ENCODE measurements around the gene NCF4. TPM values are rescaled to one million over a fixed set of nuclear protein-coding genes. Genes with fewer than 3 reads are reported as not detected.

NCF4 gene
- total RNA-seq, 1 experiment from 2014 or later, result not detected

GRCh38 chr22:36912694-36913426, 52.1 kb downstream of the NCF4 start:
- DNase-seq (ENCODE audit: low read depth, low spot score) (no peak), ATAC-seq (no peak)
- CTCF ChIA-PET, result no interaction called here
- Histone ChIP-seq H3K4me3 (ENCODE audit: low read depth in 2 of 2, low read length in 2 of 2) (no peak overlapping the region), H3K4me1 (ENCODE audit: control insufficient read depth, insufficient read depth, low read length) (no peaks in the 10 kb centered on the region), H3K27me3 (ENCODE audit: control insufficient read depth, insufficient read depth, low read length) (no peaks in the 10 kb centered on the region), H3K9me3 (ENCODE audit: control insufficient read depth, insufficient read depth, low read depth, low read length) (no peaks in the 10 kb centered on the region), H3K27ac (ENCODE audit: low read length) (no peak overlapping the region), H3K36me3 (ENCODE audit: control insufficient read depth, insufficient read depth, low read length) (no peaks in the 10 kb centered on the region)
- BruUV-seq (replicated peaks), result no TSS peak
- intact Hi-C loops (cut with micrococcal nuclease; ENCODE audit: unreplicated experiment) (no loop called here), in situ Hi-C loops (cut with HindIII; ENCODE audit: low pct_unique_long_range_greater_than_20kb, low sequenced_read_pairs) (no loop called here)
- TF ChIP-seq CTCF (IDR thresholded peaks at IDR 0.05), result no peak
- TF ChIP-seq TCF7L2 (IDR thresholded peaks at IDR 0.05; ENCODE audit: low read depth, low read length), result no peak
- TF ChIP-seq POLR2AphosphoS5 (IDR thresholded peaks at IDR 0.05; ENCODE audit: low read depth, low read length), result no peak
- TF ChIP-seq, protein P1, sequence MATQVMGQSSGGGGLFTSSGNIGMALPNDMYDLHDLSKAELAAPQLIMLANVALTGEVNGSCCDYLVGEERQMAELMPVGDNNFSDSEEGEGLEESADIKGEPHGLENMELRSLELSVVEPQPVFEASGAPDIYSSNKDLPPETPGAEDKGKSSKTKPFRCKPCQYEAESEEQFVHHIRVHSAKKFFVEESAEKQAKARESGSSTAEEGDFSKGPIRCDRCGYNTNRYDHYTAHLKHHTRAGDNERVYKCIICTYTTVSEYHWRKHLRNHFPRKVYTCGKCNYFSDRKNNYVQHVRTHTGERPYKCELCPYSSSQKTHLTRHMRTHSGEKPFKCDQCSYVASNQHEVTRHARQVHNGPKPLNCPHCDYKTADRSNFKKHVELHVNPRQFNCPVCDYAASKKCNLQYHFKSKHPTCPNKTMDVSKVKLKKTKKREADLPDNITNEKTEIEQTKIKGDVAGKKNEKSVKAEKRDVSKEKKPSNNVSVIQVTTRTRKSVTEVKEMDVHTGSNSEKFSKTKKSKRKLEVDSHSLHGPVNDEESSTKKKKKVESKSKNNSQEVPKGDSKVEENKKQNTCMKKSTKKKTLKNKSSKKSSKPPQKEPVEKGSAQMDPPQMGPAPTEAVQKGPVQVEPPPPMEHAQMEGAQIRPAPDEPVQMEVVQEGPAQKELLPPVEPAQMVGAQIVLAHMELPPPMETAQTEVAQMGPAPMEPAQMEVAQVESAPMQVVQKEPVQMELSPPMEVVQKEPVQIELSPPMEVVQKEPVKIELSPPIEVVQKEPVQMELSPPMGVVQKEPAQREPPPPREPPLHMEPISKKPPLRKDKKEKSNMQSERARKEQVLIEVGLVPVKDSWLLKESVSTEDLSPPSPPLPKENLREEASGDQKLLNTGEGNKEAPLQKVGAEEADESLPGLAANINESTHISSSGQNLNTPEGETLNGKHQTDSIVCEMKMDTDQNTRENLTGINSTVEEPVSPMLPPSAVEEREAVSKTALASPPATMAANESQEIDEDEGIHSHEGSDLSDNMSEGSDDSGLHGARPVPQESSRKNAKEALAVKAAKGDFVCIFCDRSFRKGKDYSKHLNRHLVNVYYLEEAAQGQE (IDR thresholded peaks at IDR 0.05; ENCODE audit: insufficient read depth in 1 of 2, low read depth in 2 of 2, low read length in 1 of 2), result no peak
- TF ChIP-seq SIN3A (IDR thresholded peaks at IDR 0.05; ENCODE audit: borderline replicate concordance, insufficient read depth, low read depth, low read length), result no peak
- POLR2A ChIA-PET, result interaction anchor here (0.5 to 0.7 kb wide), 2 partner anchors 9 to 278 kb away, joined by 3 read pairs; no protein-coding TSS in a partner anchor

GRCh38 chr22:36913427-36914389, 52.9 kb downstream of the NCF4 start, which contains the start of gene CSF2RB:
Gene CSF2RB (plus strand): TSS chr22:36913628. CDS start chr22:36922208, 8,580 bp downstream.
- H3K27ac ChIP-seq (ENCODE audit: low read length), result no peak within 1 kb of the TSS
- TF ChIP-seq CTCF (IDR thresholded peaks at IDR 0.05), result no peak
- no peak for TF ChIP-seq TCF7L2 (IDR thresholded peaks at IDR 0.05; ENCODE audit: low read depth, low read length)
- TF ChIP-seq SIN3A (IDR thresholded peaks at IDR 0.05; ENCODE audit: borderline replicate concordance, insufficient read depth, low read depth, low read length), result no peak
- no peak for TF ChIP-seq POLR2AphosphoS5 (IDR thresholded peaks at IDR 0.05; ENCODE audit: low read depth, low read length)
- TF ChIP-seq, protein P1 (IDR thresholded peaks at IDR 0.05; ENCODE audit: insufficient read depth in 1 of 2, low read depth in 2 of 2, low read length in 1 of 2), result no peak
- no peaks in the 10 kb centered on the region for H3K9me3 ChIP-seq (ENCODE audit: control insufficient read depth, insufficient read depth, low read depth, low read length)
- DNase-seq (ENCODE audit: low read depth, low spot score) (no peak), ATAC-seq (no peak)
- H3K36me3 ChIP-seq (ENCODE audit: control insufficient read depth, insufficient read depth, low read length), result no peaks in the 10 kb centered on the region
- peaks cover 2% of the 10 kb centered on the region; the same call in 1 of the 2 replicates for H3K27me3 ChIP-seq (ENCODE audit: control insufficient read depth, insufficient read depth, low read length)
- intact Hi-C loops (cut with micrococcal nuclease; ENCODE audit: unreplicated experiment), result no loop called here
- no peak within 1 kb of the TSS for H3K4me3 ChIP-seq (ENCODE audit: low read depth in 2 of 2, low read length in 2 of 2)
- in situ Hi-C loops (cut with HindIII; ENCODE audit: low pct_unique_long_range_greater_than_20kb, low sequenced_read_pairs), result no loop called here
- BruUV-seq (replicated peaks), result no TSS peak
- ChIA-PET POLR2A (interaction anchor here (0.7 kb wide), 1 partner anchor 279 kb away, joined by 3 read pairs; no protein-coding TSS in a partner anchor), CTCF (no interaction called here)
- no peaks in the 10 kb centered on the region for H3K4me1 ChIP-seq (ENCODE audit: control insufficient read depth, insufficient read depth, low read length)

Data from Panc1 (cell line).